Liver (tissue), 9 donors: Measurements from ENCODE around the gene MYH13. TPM values are rescaled to one million over a fixed set of nuclear protein-coding genes. Genes with fewer than 3 reads are reported as not detected.

Source experiments
- DNase-seq: peaks from one replicate; pipeline ENCODE4 v3.0.0-alpha.2; 2017; ENCODE audit warnings: low spot score
- H3K27ac ChIP-seq, 2 donors: one replicate each; pipeline ENCODE4 v1.7.0; 2013; ENCODE audit warnings: inconsistent platforms in 2 of 2, low read length in 2 of 2, control low read depth in 1 of 2, low read depth in 1 of 2, mild to moderate bottlenecking in 1 of 2
- H3K27me3 ChIP-seq, 4 donors: one replicate each; pipeline versions ENCODE4 v1.6.1 to v1.7.0; 2013; ENCODE audit warnings: low read length in 3 of 4, inconsistent platforms in 1 of 4, mild to moderate bottlenecking in 1 of 4, moderate library complexity in 1 of 4; ENCODE audit not compliant: control insufficient read depth in 4 of 4, insufficient read depth in 4 of 4
- H3K36me3 ChIP-seq, 4 donors: one replicate each; pipeline versions ENCODE4 v1.6.1 to v1.7.0; 2013; ENCODE audit warnings: low read length in 3 of 4, mild to moderate bottlenecking in 3 of 4, low read depth in 1 of 4, moderate library complexity in 1 of 4; ENCODE audit not compliant: control insufficient read depth in 4 of 4, insufficient read depth in 3 of 4
- H3K4me1 ChIP-seq, 4 donors: one replicate each; pipeline versions ENCODE4 v1.6.1 to v1.7.0; 2013; ENCODE audit warnings: low read length in 3 of 4, mild to moderate bottlenecking in 3 of 4, moderate library complexity in 1 of 4; ENCODE audit not compliant: control insufficient read depth in 4 of 4, insufficient read depth in 4 of 4
- H3K4me3 ChIP-seq, 3 donors: one replicate each; pipeline versions ENCODE4 v1.6.1 to v1.7.0; 2013; ENCODE audit warnings: low read length in 3 of 3, control low read depth in 1 of 3, low read depth in 1 of 3, mild to moderate bottlenecking in 1 of 3
- H3K9ac ChIP-seq, 2 donors: one replicate each; pipeline ENCODE4 v1.7.0; 2013; ENCODE audit warnings: low read length in 2 of 2, mild to moderate bottlenecking in 2 of 2, moderate library complexity in 2 of 2, control low read depth in 1 of 2, low read depth in 1 of 2
- H3K9me3 ChIP-seq, 4 donors: one replicate each; pipeline versions ENCODE4 v1.6.1 to v1.7.0; 2013; ENCODE audit warnings: low read length in 3 of 4; ENCODE audit not compliant: control insufficient read depth in 4 of 4
- ATF3 ChIP-seq: IDR thresholded peaks from 2 replicates; pipeline ENCODE4 v1.6.1; 2016; ENCODE audit warnings: antibody characterized with exemption
- CTCF ChIP-seq: fragments of 150-350 bp; IDR thresholded peaks from 2 replicates; pipeline ENCODE4 v1.5.1; 2017; ENCODE audit warnings: improper control_type of control experiment, low read depth, low read length; ENCODE audit not compliant: missing input control
- EGR1 ChIP-seq, 2 donors: IDR thresholded peaks; 2 replicates each; pipeline ENCODE4 v1.6.1; 2016 to 2018; ENCODE audit warnings: antibody characterized with exemption in 2 of 2, low read depth in 2 of 2
- GABPA ChIP-seq, 2 donors: IDR thresholded peaks in 1 of 2; conservative IDR thresholded peaks in 1 of 2; 2 replicates each; pipeline ENCODE4 v1.6.1; 2016; ENCODE audit warnings: antibody characterized with exemption in 2 of 2, mild to moderate bottlenecking in 1 of 2, moderate library complexity in 1 of 2
- HNF4A ChIP-seq, 2 donors: conservative IDR thresholded peaks; 2 replicates each; pipeline ENCODE4 v1.6.1; 2016; ENCODE audit warnings: antibody characterized with exemption in 2 of 2, mild to moderate bottlenecking in 2 of 2
- HNF4G ChIP-seq: IDR thresholded peaks from 2 replicates; pipeline ENCODE4 v1.6.1; 2016; ENCODE audit warnings: antibody characterized with exemption
- JUND ChIP-seq, 2 donors: IDR thresholded peaks; 2 replicates each; pipeline ENCODE4 v1.6.1; 2016; ENCODE audit warnings: antibody characterized with exemption in 2 of 2
- NR2F2 ChIP-seq: IDR thresholded peaks from 2 replicates; pipeline ENCODE4 v1.6.1; 2016; ENCODE audit warnings: antibody characterized with exemption
- RAD21 ChIP-seq, 2 donors: IDR thresholded peaks; 2 replicates each; pipeline ENCODE4 v1.6.1; 2016; ENCODE audit warnings: antibody characterized with exemption in 2 of 2, mild to moderate bottlenecking in 2 of 2
- RXRA ChIP-seq, 2 donors: IDR thresholded peaks; 2 replicates each; pipeline ENCODE4 v1.6.1; 2017 to 2018; ENCODE audit warnings: antibody characterized with exemption in 2 of 2, mild to moderate bottlenecking in 1 of 2
- SP1 ChIP-seq: IDR thresholded peaks from 2 replicates; pipeline ENCODE4 v1.6.1; 2018; ENCODE audit warnings: antibody characterized with exemption, mild to moderate bottlenecking
- TAF1 ChIP-seq: conservative IDR thresholded peaks from 2 replicates; pipeline ENCODE4 v1.6.1; 2016; ENCODE audit warnings: antibody characterized with exemption, mild to moderate bottlenecking
- YY1 ChIP-seq: IDR thresholded peaks from 2 replicates; pipeline ENCODE4 v1.6.1; 2016; ENCODE audit warnings: antibody characterized with exemption, mild to moderate bottlenecking
- WGBS: extraction: QIAGEN DNeasy Blood & Tissue Kit; methylation state at CpG from one replicate; pipeline ENCODE4 v1.1.7; 2013; 5-methylcytosine and 5-hydroxymethylcytosine counted together
- polyA plus RNA-seq, 2 donors: library from polyadenylated mRNA; stranded (reverse) in 1 of 2; unstranded in 1 of 2; fragments of 200-250 nt in 1 of 2; fragments of >200 nt in 1 of 2; fragmentation: Nextera tagmentation in 1 of 2; extraction: Ambion mirVana in 1 of 2; gene quantifications; one replicate each; pipeline versions ENCODE4 v1.2.1 to v1.2.3, GENCODE V29; 2013 to 2015
- total RNA-seq, 2 donors: library from RNA; depleted of rRNA; stranded (reverse); fragments of >200 nt; gene quantifications; one replicate each; pipeline ENCODE4 v1.2.3, GENCODE V29; 2014
- TF ChIP-seq, protein P1 (sequence below): IDR thresholded peaks from 2 replicates; pipeline ENCODE4 v1.6.1; 2016; ENCODE audit warnings: antibody characterized with exemption
- TF ChIP-seq, protein P2 (sequence below): IDR thresholded peaks from 2 replicates; pipeline ENCODE4 v1.6.1; 2016; ENCODE audit warnings: antibody characterized with exemption
- TF ChIP-seq, protein P3 (sequence below): IDR thresholded peaks from 2 replicates; pipeline ENCODE4 v1.6.1; 2016; ENCODE audit warnings: antibody characterized with exemption, mild to moderate bottlenecking
- donor health status: healthy.
- donor health status: healthy.
- donor health status: healthy.
- donor health status: healthy.
- donor health status: healthy.

Gene MYH13
- total and polyA plus RNA-seq, 4 donors = not detected

DNA sequence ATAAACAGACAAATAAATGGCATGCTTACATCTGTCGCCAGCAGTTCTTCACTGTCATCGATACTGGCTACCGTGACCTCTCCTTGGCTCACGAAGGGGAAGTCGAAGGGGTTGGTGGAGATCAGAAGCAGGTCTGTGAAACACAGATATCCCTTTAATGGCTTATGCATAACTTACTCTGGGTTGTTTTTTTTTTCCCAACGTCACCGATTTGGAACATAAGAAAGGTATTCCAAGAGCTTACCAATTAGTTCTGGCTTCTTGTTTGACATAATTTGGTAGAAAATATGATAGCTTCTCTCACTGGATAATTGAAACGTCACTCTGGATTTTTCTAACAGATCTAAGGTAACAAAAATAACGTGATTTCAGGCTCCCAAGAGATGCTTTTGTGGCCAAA lies 18.2 kb downstream of the MYH13 start:
- Histone ChIP-seq H3K36me3 (no peaks in the 10 kb centered on the region), H3K4me1 (no peaks in the 10 kb centered on the region), H3K4me3 (no peak overlapping the region), H3K9me3 (no peaks in the 10 kb centered on the region), H3K27ac (no peak overlapping the region), H3K9ac (no peak overlapping the region), H3K27me3 (peaks cover 0 to 14% (median 0%) of the 10 kb centered on the region in 4 donors)
- no peak for TF ChIP-seq HNF4A (conservative IDR thresholded peaks at IDR 0.05)
- no peak for TF ChIP-seq RAD21 (IDR thresholded peaks at IDR 0.05)
- no peak for TF ChIP-seq TAF1
- TF ChIP-seq, protein P1, sequence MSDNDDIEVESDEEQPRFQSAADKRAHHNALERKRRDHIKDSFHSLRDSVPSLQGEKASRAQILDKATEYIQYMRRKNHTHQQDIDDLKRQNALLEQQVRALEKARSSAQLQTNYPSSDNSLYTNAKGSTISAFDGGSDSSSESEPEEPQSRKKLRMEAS = no peak
- no peak for TF ChIP-seq JUND (IDR thresholded peaks at IDR 0.05)
- no peak for TF ChIP-seq RXRA (IDR thresholded peaks at IDR 0.05)
- TF ChIP-seq GABPA (IDR thresholded peaks at IDR 0.05 in 1 of 2, conservative IDR thresholded peaks at IDR 0.05 in 1 of 2) = no peak
- TF ChIP-seq NR2F2 = no peak
- TF ChIP-seq, protein P2, sequence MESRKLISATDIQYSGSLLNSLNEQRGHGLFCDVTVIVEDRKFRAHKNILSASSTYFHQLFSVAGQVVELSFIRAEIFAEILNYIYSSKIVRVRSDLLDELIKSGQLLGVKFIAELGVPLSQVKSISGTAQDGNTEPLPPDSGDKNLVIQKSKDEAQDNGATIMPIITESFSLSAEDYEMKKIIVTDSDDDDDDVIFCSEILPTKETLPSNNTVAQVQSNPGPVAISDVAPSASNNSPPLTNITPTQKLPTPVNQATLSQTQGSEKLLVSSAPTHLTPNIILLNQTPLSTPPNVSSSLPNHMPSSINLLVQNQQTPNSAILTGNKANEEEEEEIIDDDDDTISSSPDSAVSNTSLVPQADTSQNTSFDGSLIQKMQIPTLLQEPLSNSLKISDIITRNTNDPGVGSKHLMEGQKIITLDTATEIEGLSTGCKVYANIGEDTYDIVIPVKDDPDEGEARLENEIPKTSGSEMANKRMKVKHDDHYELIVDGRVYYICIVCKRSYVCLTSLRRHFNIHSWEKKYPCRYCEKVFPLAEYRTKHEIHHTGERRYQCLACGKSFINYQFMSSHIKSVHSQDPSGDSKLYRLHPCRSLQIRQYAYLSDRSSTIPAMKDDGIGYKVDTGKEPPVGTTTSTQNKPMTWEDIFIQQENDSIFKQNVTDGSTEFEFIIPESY = no peak
- no peak for TF ChIP-seq SP1
- TF ChIP-seq, protein P3, sequence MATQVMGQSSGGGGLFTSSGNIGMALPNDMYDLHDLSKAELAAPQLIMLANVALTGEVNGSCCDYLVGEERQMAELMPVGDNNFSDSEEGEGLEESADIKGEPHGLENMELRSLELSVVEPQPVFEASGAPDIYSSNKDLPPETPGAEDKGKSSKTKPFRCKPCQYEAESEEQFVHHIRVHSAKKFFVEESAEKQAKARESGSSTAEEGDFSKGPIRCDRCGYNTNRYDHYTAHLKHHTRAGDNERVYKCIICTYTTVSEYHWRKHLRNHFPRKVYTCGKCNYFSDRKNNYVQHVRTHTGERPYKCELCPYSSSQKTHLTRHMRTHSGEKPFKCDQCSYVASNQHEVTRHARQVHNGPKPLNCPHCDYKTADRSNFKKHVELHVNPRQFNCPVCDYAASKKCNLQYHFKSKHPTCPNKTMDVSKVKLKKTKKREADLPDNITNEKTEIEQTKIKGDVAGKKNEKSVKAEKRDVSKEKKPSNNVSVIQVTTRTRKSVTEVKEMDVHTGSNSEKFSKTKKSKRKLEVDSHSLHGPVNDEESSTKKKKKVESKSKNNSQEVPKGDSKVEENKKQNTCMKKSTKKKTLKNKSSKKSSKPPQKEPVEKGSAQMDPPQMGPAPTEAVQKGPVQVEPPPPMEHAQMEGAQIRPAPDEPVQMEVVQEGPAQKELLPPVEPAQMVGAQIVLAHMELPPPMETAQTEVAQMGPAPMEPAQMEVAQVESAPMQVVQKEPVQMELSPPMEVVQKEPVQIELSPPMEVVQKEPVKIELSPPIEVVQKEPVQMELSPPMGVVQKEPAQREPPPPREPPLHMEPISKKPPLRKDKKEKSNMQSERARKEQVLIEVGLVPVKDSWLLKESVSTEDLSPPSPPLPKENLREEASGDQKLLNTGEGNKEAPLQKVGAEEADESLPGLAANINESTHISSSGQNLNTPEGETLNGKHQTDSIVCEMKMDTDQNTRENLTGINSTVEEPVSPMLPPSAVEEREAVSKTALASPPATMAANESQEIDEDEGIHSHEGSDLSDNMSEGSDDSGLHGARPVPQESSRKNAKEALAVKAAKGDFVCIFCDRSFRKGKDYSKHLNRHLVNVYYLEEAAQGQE = no peak
- no peak for TF ChIP-seq EGR1 (IDR thresholded peaks at IDR 0.05; ENCODE audit: low read depth in 2 of 2)
- no peak for TF ChIP-seq YY1
- DNase-seq = no peak
- 71% methylated on average over 9 of the region's 9 CpGs for WGBS

DNA sequence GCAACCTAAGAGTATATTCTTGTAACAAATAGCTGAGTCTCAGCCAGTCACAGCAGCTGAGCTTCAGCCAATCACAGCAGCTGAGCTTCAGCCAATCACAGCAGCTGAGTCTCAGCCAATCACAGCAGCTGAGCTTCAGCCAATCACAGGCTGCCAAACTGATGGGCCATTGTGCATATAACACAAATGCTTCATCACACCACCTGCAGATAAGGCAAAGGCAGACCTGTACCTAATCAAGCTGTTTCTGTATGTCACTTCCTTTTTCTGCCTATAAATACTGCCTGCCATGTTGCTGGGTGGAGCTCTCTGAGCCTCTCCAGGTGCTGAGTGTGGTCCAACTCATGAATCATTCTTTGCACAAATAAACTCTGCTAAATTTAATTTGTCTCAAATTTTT lies 19.9 kb downstream of the MYH13 start:
- no peak for DNase-seq
- no peak overlapping the region for H3K9ac ChIP-seq
- no peaks in the 10 kb centered on the region for H3K36me3 ChIP-seq
- H3K27me3 ChIP-seq = peaks cover 0 to 9% (median 0%) of the 10 kb centered on the region in 4 donors
- TF ChIP-seq, protein P1 = no peak
- TF ChIP-seq, protein P3 = no peak
- TF ChIP-seq HNF4A (conservative IDR thresholded peaks at IDR 0.05) = no peak
- TF ChIP-seq SP1 = no peak
- TF ChIP-seq EGR1 (IDR thresholded peaks at IDR 0.05; ENCODE audit: low read depth in 2 of 2) = no peak
- TF ChIP-seq CTCF = no peak
- TF ChIP-seq TAF1 = no peak
- TF ChIP-seq HNF4G = no peak
- no peak for TF ChIP-seq ATF3
- TF ChIP-seq NR2F2 = no peak
- no peaks in the 10 kb centered on the region for H3K9me3 ChIP-seq
- no peaks in the 10 kb centered on the region for H3K4me1 ChIP-seq
- H3K27ac ChIP-seq = no peak overlapping the region
- H3K4me3 ChIP-seq = no peak overlapping the region
